HT-29 (cell line): ENCODE measurements around the gene LRSAM1. TPM values are rescaled to one million over a fixed set of nuclear protein-coding genes. Genes with fewer than 3 reads are reported as not detected.

Experiments used
- DNase-seq: peaks from one replicate; pipeline ENCODE4 v3.0.0-alpha.2; 2015; ENCODE audit warnings: low spot score
- total RNA-seq: library from RNA; depleted of rRNA; stranded (reverse); fragments of >200 nt; shearing (Covaris generic); gene quantifications from 2 replicates; pipeline ENCODE4 v1.2.3, GENCODE V29; 2014

LRSAM1 gene
- total RNA-seq, 1 experiment from 2014 or later: 20.6 TPM

GRCh38 chr9:127534250-127534906 is 83.1 kb downstream of the LRSAM1 start:
- no peak for DNase-seq

DNA sequence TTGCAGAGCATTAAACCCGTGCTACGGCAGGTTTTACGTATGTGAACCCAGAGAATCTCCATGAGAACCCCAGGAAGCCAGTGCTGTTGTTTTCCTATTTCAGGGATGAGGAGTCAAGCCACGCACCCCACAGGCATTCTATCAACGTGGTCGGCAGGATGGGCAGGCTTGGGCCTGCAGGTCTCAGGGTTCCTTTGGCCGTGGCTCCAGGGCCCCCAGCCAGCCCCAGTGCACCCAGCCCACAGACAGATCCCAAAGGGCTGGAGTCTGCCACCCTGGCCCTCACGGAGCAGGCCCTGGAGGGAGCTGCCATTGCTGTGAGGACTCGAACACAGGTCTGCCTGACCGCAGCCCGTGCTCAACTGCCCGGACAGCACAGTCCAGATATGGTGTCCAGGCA is 83.6 kb downstream of the LRSAM1 start:
- DNase-seq: no peak

DNA sequence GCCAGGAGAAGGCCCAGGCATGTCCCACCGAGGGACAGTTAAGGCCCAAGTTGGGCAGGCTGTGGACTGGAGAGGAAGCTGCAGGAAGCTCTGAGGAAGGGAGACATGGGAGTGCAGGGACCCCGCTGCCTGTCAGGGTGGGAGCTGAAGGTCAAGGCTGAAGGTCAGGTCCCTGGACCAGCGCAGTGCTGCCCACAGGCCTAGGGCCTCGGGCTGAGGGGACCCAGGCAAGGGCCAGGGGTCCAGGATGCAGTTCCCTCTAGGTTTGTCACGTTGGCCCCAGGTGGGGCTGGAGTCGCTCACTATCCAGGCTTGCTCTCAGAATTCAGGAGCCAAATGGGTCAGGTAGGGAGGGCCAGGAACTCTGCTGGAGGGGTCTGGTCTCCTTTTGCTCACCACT is 84.1 kb downstream of the LRSAM1 start:
- DNase-seq: no peak

GRCh38 chr9:127535834-127536233 is 84.5 kb downstream of the LRSAM1 start:
- DNase-seq: no peak

DNA sequence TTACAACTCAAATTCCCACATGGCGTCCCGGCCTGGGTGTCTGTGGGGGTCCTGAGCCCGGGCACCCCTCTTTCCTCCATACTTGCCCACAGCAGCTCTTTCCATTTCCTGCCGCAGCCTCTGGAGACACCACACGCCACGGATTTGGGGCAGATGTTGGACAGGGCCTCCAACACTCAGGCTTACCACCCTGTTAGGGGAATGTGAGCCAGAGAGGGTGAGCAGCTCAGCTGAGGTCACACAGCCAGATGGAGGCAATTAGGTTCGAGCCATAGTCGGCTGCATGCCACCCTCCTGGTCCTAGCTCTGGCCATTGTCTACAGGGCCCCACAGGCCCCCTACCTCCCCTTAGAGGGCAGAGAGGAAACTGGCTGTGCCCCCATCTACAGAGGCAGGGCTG is 85.2 kb downstream of the LRSAM1 start:
- DNase-seq: no peak

- DNase-seq: no peak
Measured at GRCh38 chr9:127537014-127537413, 85.7 kb downstream of the LRSAM1 start.

DNA sequence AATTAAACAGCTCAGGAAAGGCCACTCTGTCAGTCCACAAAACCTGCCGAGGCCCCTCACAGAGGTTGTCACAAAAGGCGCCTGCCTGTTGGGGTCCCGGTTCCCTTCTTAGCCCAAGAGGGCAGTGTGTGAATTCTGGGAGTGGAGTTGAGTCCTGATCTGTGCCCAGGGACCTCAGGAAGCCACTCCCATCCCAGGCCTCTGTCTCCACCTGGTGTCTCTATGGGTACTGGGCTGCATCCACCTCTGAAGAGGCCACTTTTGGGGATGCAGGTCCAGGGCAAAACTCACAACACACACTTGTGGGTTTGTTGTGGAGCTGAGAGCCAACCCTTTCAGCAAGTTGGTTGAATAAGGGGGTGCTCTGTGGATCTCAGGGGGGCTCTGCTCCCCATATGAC is 86.5 kb downstream of the LRSAM1 start:
- DNase-seq: no peak

DNA sequence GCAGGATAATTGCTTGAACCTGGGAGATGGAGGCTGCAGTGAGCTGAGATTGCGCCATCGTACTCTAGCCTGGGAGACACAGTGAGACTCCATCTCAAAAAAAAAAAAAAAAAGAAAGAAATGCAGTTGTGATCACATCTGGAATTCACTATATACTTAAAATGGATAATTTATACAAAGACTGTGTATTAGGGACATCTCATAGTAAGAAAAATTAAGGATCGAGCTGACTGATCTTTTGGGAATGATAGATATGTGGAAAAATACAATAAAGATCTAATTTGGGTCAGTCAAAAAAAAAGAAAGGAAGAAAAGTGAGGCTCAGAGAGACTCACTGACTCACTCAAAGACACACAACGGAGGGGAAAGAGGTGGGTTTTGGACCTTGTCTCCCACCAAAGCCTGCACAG is 87.5 kb downstream of the LRSAM1 start:
- DNase-seq: no peak

DNA sequence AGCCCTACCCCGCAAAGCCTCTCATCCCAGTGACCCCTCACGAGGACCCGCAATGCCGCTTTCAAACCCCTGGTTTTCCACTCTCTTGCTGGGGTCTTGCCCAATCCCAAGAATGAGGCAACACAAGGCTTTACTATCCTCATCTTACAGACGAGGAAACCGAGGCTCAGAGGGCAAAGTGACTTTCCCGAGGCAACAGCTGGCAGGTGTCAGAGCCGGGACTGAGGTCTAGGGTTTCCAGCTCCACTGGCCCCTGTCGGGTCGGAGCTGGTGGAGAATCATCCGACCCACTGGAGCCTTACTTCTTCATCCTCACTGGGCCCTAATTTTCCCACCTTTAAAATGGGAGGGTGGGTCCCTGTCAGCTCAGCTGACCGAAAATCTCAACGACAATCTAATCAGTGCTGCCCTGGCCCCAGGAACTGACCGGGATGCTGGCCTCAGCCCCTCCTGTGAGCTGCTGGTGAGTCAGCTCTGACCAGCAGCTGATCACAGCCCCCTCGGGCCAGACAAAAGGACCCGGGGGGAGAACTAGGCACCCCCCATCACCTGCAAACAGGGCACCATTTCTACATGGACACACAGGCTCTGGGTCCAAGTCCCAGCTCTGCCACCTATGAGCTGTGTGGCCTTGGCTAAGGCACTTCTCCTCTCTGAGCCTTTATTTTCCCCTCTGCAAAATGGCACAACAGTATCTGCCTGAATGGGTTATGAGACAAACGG is 88.1 kb downstream of the LRSAM1 start:
- DNase-seq: no peak

- DNase-seq: no peak
Measured at GRCh38 chr9:127539982-127540663, 88.8 kb downstream of the LRSAM1 start.

DNA sequence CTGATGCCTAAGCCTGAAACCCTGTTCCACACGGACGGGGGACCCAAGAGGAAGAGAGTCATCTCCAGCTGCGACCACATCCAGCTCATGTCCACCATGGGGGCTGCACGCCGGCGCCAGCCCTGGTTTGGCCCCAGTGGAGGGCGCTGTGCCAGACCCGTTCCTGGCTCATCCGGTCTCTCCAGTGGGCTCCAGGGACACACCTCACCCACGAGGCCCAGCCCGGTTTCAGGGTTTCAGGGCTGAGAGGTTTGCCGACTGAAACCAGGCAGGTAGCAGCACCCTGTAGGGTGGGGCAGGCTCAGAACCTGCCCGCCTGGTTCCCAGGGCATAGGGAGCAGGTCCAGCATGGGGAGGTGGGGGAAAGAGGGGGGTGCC is 89.3 kb downstream of the LRSAM1 start:
- DNase-seq: peak; percentile 65

GRCh38 chr9:127541176-127541575 is 89.9 kb downstream of the LRSAM1 start:
- no peak for DNase-seq

- no peak for DNase-seq
Measured at GRCh38 chr9:127541865-127542264, 90.6 kb downstream of the LRSAM1 start.

DNA sequence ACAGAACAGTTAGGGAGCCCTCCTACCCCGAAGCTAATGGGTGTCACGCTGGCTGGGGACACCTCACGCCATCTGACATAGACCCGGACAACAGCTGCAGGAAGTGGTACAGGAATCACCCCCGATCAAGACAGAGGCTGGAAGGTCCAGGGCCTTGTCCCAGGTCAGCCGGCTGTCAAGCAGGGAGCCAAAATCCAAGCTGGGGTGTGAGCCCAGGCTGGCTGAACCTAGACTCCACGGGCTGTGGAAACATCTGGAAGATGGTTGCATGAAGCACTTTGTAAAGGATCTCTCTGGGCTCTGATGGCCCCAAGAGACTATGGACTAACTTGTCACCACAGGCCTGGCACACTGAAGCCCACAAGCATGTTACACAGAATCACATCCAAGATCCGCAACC is 91.9 kb downstream of the LRSAM1 start:
- DNase-seq: no peak

DNA sequence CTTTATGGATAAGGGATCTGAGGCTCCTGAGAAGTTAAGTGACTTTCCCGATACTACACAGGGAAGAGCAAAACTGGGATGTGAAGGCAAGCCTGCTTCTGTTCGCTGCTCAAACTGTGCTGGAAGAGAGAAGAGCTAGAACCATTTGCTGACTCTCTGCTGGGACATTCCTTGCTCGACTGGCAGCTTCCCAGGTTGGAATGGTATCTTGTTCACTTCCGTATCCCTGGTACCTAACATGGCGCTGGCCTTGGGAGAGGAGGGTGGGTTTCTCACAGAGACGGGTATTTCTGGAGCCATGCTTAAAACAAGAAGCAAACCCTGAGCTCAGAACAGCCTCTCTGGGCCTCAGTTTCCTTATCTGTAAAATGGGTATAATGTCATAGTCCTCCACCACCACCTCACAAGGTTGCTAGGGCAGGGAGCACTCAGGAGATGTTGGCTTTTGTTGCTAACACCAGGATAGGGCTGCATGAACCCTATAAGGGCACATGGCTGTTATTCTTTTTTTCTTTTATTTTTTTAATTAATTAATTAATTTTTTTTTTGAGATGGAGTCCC is 92.7 kb downstream of the LRSAM1 start:
- no peak for DNase-seq

GRCh38 chr9:127545196-127546124 is 94.2 kb downstream of the LRSAM1 start:
- DNase-seq: peak; percentile 90

- no peak for DNase-seq
Measured at GRCh38 chr9:127546125-127546832, 95.0 kb downstream of the LRSAM1 start.

DNA sequence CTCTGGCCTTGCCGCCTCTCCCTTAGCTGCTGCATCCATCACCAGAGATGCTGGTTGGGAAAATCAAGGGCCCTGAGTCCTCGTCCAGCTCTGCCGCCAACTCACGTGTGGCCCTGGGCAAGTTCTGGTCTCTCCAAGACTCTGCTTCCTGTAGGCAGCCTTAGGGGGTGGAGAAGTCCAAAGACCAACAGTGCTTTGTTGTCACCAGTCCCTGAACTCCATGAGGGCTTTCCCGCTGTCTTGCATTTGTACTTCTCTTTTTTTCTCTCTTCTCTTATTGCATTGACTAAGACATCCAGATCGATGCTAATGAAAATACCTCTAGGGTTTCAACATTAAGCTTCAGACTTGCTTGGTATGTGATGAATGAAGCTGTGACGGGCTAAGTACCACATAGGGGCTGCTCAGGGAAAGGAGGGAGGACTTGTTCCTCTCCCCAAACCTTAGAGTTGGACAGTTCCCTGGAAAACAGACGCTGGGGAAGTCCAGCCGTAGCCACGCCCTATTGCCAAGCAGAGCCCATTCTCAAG is 97.1 kb downstream of the LRSAM1 start:
- no peak for DNase-seq

- DNase-seq: no peak
Measured at GRCh38 chr9:127549218-127549617, 97.9 kb downstream of the LRSAM1 start.

DNA sequence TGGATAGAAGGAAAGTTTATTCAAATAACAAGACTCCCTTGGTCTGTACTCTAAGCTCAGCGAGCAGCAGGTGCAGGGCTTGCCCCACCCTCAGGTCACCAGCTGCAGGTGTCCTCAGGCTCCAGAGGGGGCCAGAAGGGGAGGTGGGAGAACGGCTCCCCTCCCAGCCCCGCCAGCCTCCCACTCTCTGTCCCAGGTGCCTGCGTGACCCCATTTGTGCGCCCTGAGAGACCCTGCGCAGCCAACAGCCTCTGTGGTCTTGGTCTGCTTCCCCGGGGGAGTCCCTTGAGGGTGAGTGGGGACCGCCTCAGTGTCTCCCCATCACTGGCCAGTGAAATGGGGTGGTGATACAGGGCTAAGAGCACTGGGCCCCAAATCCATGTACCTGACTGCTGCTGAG is 98.4 kb downstream of the LRSAM1 start:
- DNase-seq: no peak

- DNase-seq: no peak
Measured at GRCh38 chr9:127550282-127550681, 99.0 kb downstream of the LRSAM1 start.
